H9 (cell line): Measurements from ENCODE around the gene FNDC3B. TPM values are rescaled to one million over a fixed set of nuclear protein-coding genes. Genes with fewer than 3 reads are reported as not detected.

Source experiments
- DNase-seq: peaks from one replicate; pipeline ENCODE4 v3.0.0-alpha.2; 2017
- H2AFZ ChIP-seq: one replicate; pipeline ENCODE4 v1.6.1; 2013; ENCODE audit warnings: mild to moderate bottlenecking, low read length, control low read depth, moderate library complexity
- H2AK5ac ChIP-seq: 2 replicates; pipeline ENCODE4 v1.6.1; 2013; ENCODE audit warnings: low read length, control low read depth, mixed read lengths; ENCODE audit not compliant: insufficient read length
- H2BK120ac ChIP-seq: one replicate; pipeline ENCODE4 v1.6.1; 2013; ENCODE audit warnings: low read depth, mild to moderate bottlenecking, low read length, control low read depth, inconsistent platforms; ENCODE audit not compliant: poor library complexity, severe bottlenecking
- H2BK12ac ChIP-seq: 2 replicates; pipeline ENCODE4 v1.6.1; 2013; ENCODE audit warnings: low read length, control low read depth, mixed read lengths, low read depth; ENCODE audit not compliant: insufficient read length
- H2BK15ac ChIP-seq: 2 replicates; pipeline ENCODE4 v1.6.1; 2013; ENCODE audit warnings: low read depth, low read length, control low read depth
- H2BK20ac ChIP-seq: one replicate; pipeline ENCODE4 v1.6.1; 2013; ENCODE audit warnings: low read depth, mild to moderate bottlenecking, low read length, control low read depth, inconsistent platforms; ENCODE audit not compliant: poor library complexity, severe bottlenecking
- H2BK5ac ChIP-seq: 2 replicates; pipeline ENCODE4 v1.6.1; 2013; ENCODE audit warnings: low read length, control low read depth, mixed read lengths; ENCODE audit not compliant: insufficient read length
- H3K14ac ChIP-seq: 2 replicates; pipeline ENCODE4 v1.6.1; 2013; ENCODE audit warnings: low read length, control low read depth; ENCODE audit not compliant: insufficient read depth
- H3K18ac ChIP-seq: 2 replicates; pipeline ENCODE4 v1.6.1; 2013; ENCODE audit warnings: low read depth, mild to moderate bottlenecking, mixed read lengths, low read length, control low read depth; ENCODE audit not compliant: insufficient read length
- H3K23ac ChIP-seq: 2 replicates; pipeline ENCODE4 v1.6.1; 2013; ENCODE audit warnings: low read length, control low read depth, mixed read lengths, low read depth; ENCODE audit not compliant: insufficient read length
- H3K23me2 ChIP-seq: 2 replicates; pipeline ENCODE4 v1.6.1; 2013; ENCODE audit warnings: low read depth, mild to moderate bottlenecking, mixed read lengths, low read length, control low read depth; ENCODE audit not compliant: insufficient read length, poor library complexity, severe bottlenecking
- H3K27ac ChIP-seq: 2 replicates; pipeline ENCODE4 v1.5.1; 2013; ENCODE audit warnings: low read length, control low read depth, mixed read lengths, low read depth; ENCODE audit not compliant: insufficient read length
- H3K27me3 ChIP-seq: 2 replicates; pipeline ENCODE4 v1.6.1; 2013; ENCODE audit warnings: low read length, control low read depth, inconsistent platforms; ENCODE audit not compliant: insufficient read depth
- H3K4ac ChIP-seq: 2 replicates; pipeline ENCODE4 v1.6.1; 2013; ENCODE audit warnings: low read depth, mild to moderate bottlenecking, control low read depth, inconsistent platforms, low read length, moderate library complexity
- H3K4me1 ChIP-seq: 2 replicates; pipeline ENCODE4 v1.6.1; 2013; ENCODE audit warnings: low read length, control low read depth, inconsistent platforms; ENCODE audit not compliant: insufficient read depth
- H3K4me2 ChIP-seq: 2 replicates; pipeline ENCODE4 v1.6.1; 2013; ENCODE audit warnings: low read length, control low read depth, mixed read lengths; ENCODE audit not compliant: insufficient read length, insufficient read depth
- H3K56ac ChIP-seq: 2 replicates; pipeline ENCODE4 v1.6.1; 2013; ENCODE audit warnings: low read depth, mild to moderate bottlenecking, mixed read lengths, low read length, control low read depth; ENCODE audit not compliant: insufficient read length
- H3K79me1 ChIP-seq: 2 replicates; pipeline ENCODE4 v1.6.1; 2013; ENCODE audit warnings: low read depth, mild to moderate bottlenecking, moderate library complexity, low read length, control low read depth, inconsistent platforms; ENCODE audit not compliant: insufficient read depth, poor library complexity, severe bottlenecking
- H3K79me2 ChIP-seq: 2 replicates; pipeline ENCODE4 v1.6.1; 2013; ENCODE audit warnings: low read length, control low read depth, inconsistent platforms; ENCODE audit not compliant: insufficient read depth
- H3K9ac ChIP-seq: 2 replicates; pipeline ENCODE4 v1.6.1; 2013; ENCODE audit warnings: low read length, control low read depth, mixed read lengths; ENCODE audit not compliant: insufficient read length; ENCODE audit errors: extremely low read depth
- H3K9me3 ChIP-seq: one replicate; pipeline ENCODE4 v1.6.1; 2013; ENCODE audit warnings: low read depth, low read length, inconsistent platforms; ENCODE audit not compliant: control insufficient read depth
- H3T11ph ChIP-seq: one replicate; pipeline ENCODE4 v1.6.1; 2013; ENCODE audit warnings: mild to moderate bottlenecking, low read length, control low read depth, inconsistent platforms
- H4K20me1 ChIP-seq: one replicate; pipeline ENCODE4 v1.6.1; 2013; ENCODE audit not compliant: control insufficient read depth, insufficient read length, insufficient read depth
- H4K5ac ChIP-seq: 2 replicates; pipeline ENCODE4 v1.6.1; 2013; ENCODE audit warnings: low read depth, mild to moderate bottlenecking, mixed read lengths, low read length, control low read depth; ENCODE audit not compliant: insufficient read length
- H4K8ac ChIP-seq: replicated peaks from 2 replicates; pipeline ENCODE4 v1.6.1; 2013; ENCODE audit warnings: low read length, control low read depth, mixed read lengths, low read depth; ENCODE audit not compliant: insufficient read length
- H4K91ac ChIP-seq: 2 replicates; pipeline ENCODE4 v1.6.1; 2013; ENCODE audit warnings: low read depth, mild to moderate bottlenecking, moderate library complexity, mixed read lengths, low read length, control low read depth; ENCODE audit not compliant: insufficient read length
- H3K27ac Mint-ChIP-seq, 3 experiments: 2 replicates in 2 of 3; 3 replicates in 1 of 3; pipeline ENCODE4 v1.8.0; 2020 to 2021; ENCODE audit warnings: mixed read lengths in 3 of 3, mild to moderate bottlenecking in 1 of 3, moderate library complexity in 1 of 3
- H3K27me3 Mint-ChIP-seq: 2 replicates; pipeline ENCODE4 v1.8.0; 2021; ENCODE audit warnings: low read depth, mild to moderate bottlenecking, moderate library complexity, mixed read lengths
- H3K36me3 Mint-ChIP-seq, 3 experiments: 2 replicates in 2 of 3; 3 replicates in 1 of 3; pipeline ENCODE4 v1.8.0; 2020 to 2021; ENCODE audit warnings: low read depth in 3 of 3, mixed read lengths in 3 of 3; ENCODE audit not compliant: insufficient read depth in 1 of 3
- H3K4me1 Mint-ChIP-seq, 2 experiments: 2 replicates each; pipeline ENCODE4 v1.8.0; 2020; ENCODE audit warnings: mixed read lengths in 2 of 2
- H3K4me3 Mint-ChIP-seq, 2 experiments: 2 replicates in 1 of 2; 3 replicates in 1 of 2; pipeline ENCODE4 v1.8.0; 2020 to 2021; ENCODE audit warnings: mild to moderate bottlenecking in 2 of 2, mixed read lengths in 2 of 2, moderate library complexity in 1 of 2
- H3K9me3 Mint-ChIP-seq, 2 experiments: 2 replicates in 1 of 2; 3 replicates in 1 of 2; pipeline ENCODE4 v1.8.0; 2020; ENCODE audit warnings: mild to moderate bottlenecking in 2 of 2, mixed read lengths in 2 of 2, moderate library complexity in 1 of 2
- CTCF ChIP-seq: fragments of 200-600 bp; sonication (generic); conservative IDR thresholded peaks from 3 replicates; pipeline ENCODE4 v1.8.0; 2021; ENCODE audit warnings: antibody characterized with exemption, mild to moderate bottlenecking
- WGBS: extraction: QIAGEN DNeasy Blood & Tissue Kit; methylation state at CpG from one replicate; pipeline ENCODE4 v1.1.7; 2013; ENCODE audit warnings: missing lambda C conversion rate, low lambda C conversion rate, mixed read lengths; ENCODE audit not compliant: insufficient read length; ENCODE audit errors: extremely low coverage; 5-methylcytosine and 5-hydroxymethylcytosine counted together
- total RNA-seq: library from RNA; stranded (reverse); gene quantifications from 2 replicates; pipeline ENCODE4 v1.2.1, GENCODE V29; 2021

Gene FNDC3B
- total RNA-seq, 1 experiment from 2014 or later, result 43.8 TPM

- no peak overlapping the region for H4K5ac ChIP-seq
- H3K27ac Mint-ChIP-seq, result no peak overlapping the region
- no peak for TF ChIP-seq CTCF
- H3K4ac ChIP-seq, result no peak overlapping the region
- no peak overlapping the region for H3K27ac ChIP-seq
- H3K79me2 ChIP-seq, result no peaks in the 10 kb centered on the region
- H3K27me3 Mint-ChIP-seq, result no peaks in the 10 kb centered on the region
- H4K91ac ChIP-seq, result no peak overlapping the region
- no peak overlapping the region for H3K4me2 ChIP-seq
- H3K56ac ChIP-seq, result no peak overlapping the region
- H3K36me3 Mint-ChIP-seq, result peaks cover 9 to 20% (median 19%) of the 10 kb centered on the region in 3 experiments; a peak in 6 of 7 replicates
- no peaks in the 10 kb centered on the region for H4K20me1 ChIP-seq
- no peak overlapping the region for H3K14ac ChIP-seq
- H4K8ac ChIP-seq, result no peak overlapping the region
- H3K79me1 ChIP-seq, result no peaks in the 10 kb centered on the region
- H3T11ph ChIP-seq, result no peak overlapping the region
- H3K18ac ChIP-seq, result no peak overlapping the region
- no peaks in the 10 kb centered on the region for H3K23me2 ChIP-seq
- no peak overlapping the region for H3K23ac ChIP-seq
- no peak overlapping the region for H2BK120ac ChIP-seq
- H3K9ac ChIP-seq, result no peak overlapping the region
- H2BK5ac ChIP-seq, result no peak overlapping the region
- no peaks in the 10 kb centered on the region for H3K4me1 ChIP-seq
- H3K27me3 ChIP-seq, result no peaks in the 10 kb centered on the region
- no CpG with 5 or more reads among the region's 8 CpGs for WGBS
- H3K4me1 Mint-ChIP-seq, result no peaks in the 10 kb centered on the region
- no peak for DNase-seq
- no peaks in the 10 kb centered on the region for H3K9me3 ChIP-seq
- H3K4me3 Mint-ChIP-seq, result no peak overlapping the region
- no peak overlapping the region for H2BK15ac ChIP-seq
- H2AK5ac ChIP-seq, result no peak overlapping the region
- no peaks in the 10 kb centered on the region; a peak in 1 of 5 replicates for H3K9me3 Mint-ChIP-seq
- no peak overlapping the region for H2BK20ac ChIP-seq
- no peak overlapping the region for H2AFZ ChIP-seq
- no peak overlapping the region for H2BK12ac ChIP-seq
Observed at GRCh38 chr3:172402892-172403643, 363.7 kb downstream of the FNDC3B start.
